Measurements from ENCODE around the gene MACO1.
A peak's percentile ranks its signal among the peaks of the same experiment; 100 is the strongest.

Gene MACO1

GRCh38 chr1:25461849-25462248 is 31.2 kb downstream of the MACO1 start:
- no peak for TF ChIP-seq CTCF (IDR thresholded peaks at IDR 0.05; ENCODE audit: low read length, missing control alignments)
- no peak for DNase-seq (ENCODE audit: low read depth)
- H3K4me3 ChIP-seq (replicated peaks; ENCODE audit: low read depth, low read length): no peak overlapping the region

- H3K4me3 ChIP-seq (replicated peaks; ENCODE audit: low read depth, low read length): no peak overlapping the region
- no peak for TF ChIP-seq CTCF (IDR thresholded peaks at IDR 0.05; ENCODE audit: low read length, missing control alignments)
- peak; percentile 49 for DNase-seq (ENCODE audit: low read depth)
Observed at GRCh38 chr1:25462732-25463131, 32.0 kb downstream of the MACO1 start.

GRCh38 chr1:25467193-25467592 is 36.5 kb downstream of the MACO1 start:
- H3K4me3 ChIP-seq (replicated peaks; ENCODE audit: low read depth, low read length): no peak overlapping the region
- no peak for TF ChIP-seq CTCF (IDR thresholded peaks at IDR 0.05; ENCODE audit: low read length, missing control alignments)
- no peak for DNase-seq (ENCODE audit: low read depth)

GRCh38 chr1:25467616-25468015 is 36.9 kb downstream of the MACO1 start:
- DNase-seq (ENCODE audit: low read depth): no peak
- TF ChIP-seq CTCF (IDR thresholded peaks at IDR 0.05; ENCODE audit: low read length, missing control alignments): no peak
- no peak overlapping the region for H3K4me3 ChIP-seq (replicated peaks; ENCODE audit: low read depth, low read length)

- no peak overlapping the region for H3K4me3 ChIP-seq (replicated peaks; ENCODE audit: low read depth, low read length)
- TF ChIP-seq CTCF (IDR thresholded peaks at IDR 0.05; ENCODE audit: low read length, missing control alignments): no peak
- DNase-seq (ENCODE audit: low read depth): peak; percentile 84
Observed at GRCh38 chr1:25468033-25468432, 37.3 kb downstream of the MACO1 start.

- H3K4me3 ChIP-seq (replicated peaks; ENCODE audit: low read depth, low read length): no peak overlapping the region
- peak; percentile 55 for DNase-seq (ENCODE audit: low read depth)
- TF ChIP-seq CTCF (IDR thresholded peaks at IDR 0.05; ENCODE audit: low read length, missing control alignments): no peak
Observed at GRCh38 chr1:25469177-25469576, 38.5 kb downstream of the MACO1 start.

GRCh38 chr1:25472471-25472870 is 41.8 kb downstream of the MACO1 start:
- no peak for TF ChIP-seq CTCF (IDR thresholded peaks at IDR 0.05; ENCODE audit: low read length, missing control alignments)
- DNase-seq (ENCODE audit: low read depth): no peak
- H3K4me3 ChIP-seq (replicated peaks; ENCODE audit: low read depth, low read length): no peak overlapping the region

Data from fibroblast of pulmonary artery (primary cell).